ENCODE measurements around the gene OR2T34.
"Not testable (repeated sequence)": the region's sequence is repeated elsewhere in the genome, so short reads cannot be mapped to it uniquely, and the experiment has no call there.

OR2T34 gene

GRCh38 chr1:248551027-248551426, 23.5 kb downstream of the OR2T34 start:
- not testable (repeated sequence) for DNase-seq

- DNase-seq = not testable (repeated sequence)
Measured at GRCh38 chr1:248547383-248547782, 27.2 kb downstream of the OR2T34 start.

- not testable (repeated sequence) for DNase-seq
Measured at GRCh38 chr1:248537449-248537848, 37.1 kb downstream of the OR2T34 start.

All from T-helper 2 cell (primary cell).